Activated T-helper 1 cell treated with anti-CD3 and anti-CD28 coated beads, Interleukin-2, amount 50 U/mL, for 16 hours (primary cell): ENCODE measurements around the gene SEZ6.

Source experiments
- DNase-seq, 2 donors: peaks; one replicate each; pipeline ENCODE4 v3.0.0-alpha.2; 2020; ENCODE audit warnings: low read depth in 1 of 2, low spot score in 1 of 2

SEZ6 gene

GRCh38 chr17:28956861-28957260 is 49.0 kb downstream of the SEZ6 start:
- no peak for DNase-seq

GRCh38 chr17:28956112-28956511 is 49.7 kb downstream of the SEZ6 start:
- no peak for DNase-seq

- no peak for DNase-seq
Measured at GRCh38 chr17:28955408-28955807, 50.4 kb downstream of the SEZ6 start.

- DNase-seq = no peak
Measured at GRCh38 chr17:28954886-28955285, 50.9 kb downstream of the SEZ6 start.

- peak in 1 of 2 donors; percentile 15 for DNase-seq
Measured at GRCh38 chr17:28953444-28954118, 52.3 kb downstream of the SEZ6 start.

- DNase-seq = peak; percentile 89 to 90
Measured at GRCh38 chr17:28951991-28952975, 53.5 kb downstream of the SEZ6 start.

GRCh38 chr17:28951428-28951990 is 54.3 kb downstream of the SEZ6 start, which contains the start of gene PHF12:
Gene PHF12 (minus strand): TSS chr17:28951518. CDS start chr17:28950960, 558 bp downstream.
- DNase-seq = peak; percentile 98 to 99

GRCh38 chr17:28950752-28951427 is 54.9 kb downstream of the SEZ6 start:
- DNase-seq = no peak

- peak; percentile 27 to 37 for DNase-seq
Measured at GRCh38 chr17:28950017-28950751, 55.6 kb downstream of the SEZ6 start.

- peak in 1 of 2 donors; percentile 37 for DNase-seq
Measured at GRCh38 chr17:28949185-28950016, 56.4 kb downstream of the SEZ6 start.

GRCh38 chr17:28948873-28949184 is 57.0 kb downstream of the SEZ6 start:
- no peak for DNase-seq

GRCh38 chr17:28948342-28948741 is 57.5 kb downstream of the SEZ6 start:
- no peak for DNase-seq

GRCh38 chr17:28947639-28948038 is 58.2 kb downstream of the SEZ6 start:
- DNase-seq = no peak

GRCh38 chr17:28946239-28946638 is 59.6 kb downstream of the SEZ6 start:
- no peak for DNase-seq

- DNase-seq = no peak
Measured at GRCh38 chr17:28944862-28945741, 60.7 kb downstream of the SEZ6 start.

- DNase-seq = no peak
Measured at GRCh38 chr17:28944343-28944742, 61.5 kb downstream of the SEZ6 start.

GRCh38 chr17:28942925-28943324 is 62.9 kb downstream of the SEZ6 start:
- DNase-seq = no peak

- no peak for DNase-seq
Measured at GRCh38 chr17:28941251-28941650, 64.6 kb downstream of the SEZ6 start.

GRCh38 chr17:28940675-28941074 is 65.2 kb downstream of the SEZ6 start:
- no peak for DNase-seq
